ENCODE measurements around the gene AGMAT. TPM values are rescaled to one million over a fixed set of nuclear protein-coding genes. Genes with fewer than 3 reads are reported as not detected.

The AGMAT gene
- total RNA-seq, 1 donor from 2014 or later: 0.41 TPM

- H4K20me1 ChIP-seq (ENCODE audit: insufficient read depth, low read length): no peaks in the 10 kb centered on the region
- DNase-seq (ENCODE audit: low read depth): no peak
- no peak overlapping the region for H3K4me3 Mint-ChIP-seq (ENCODE audit: unreplicated experiment)
- peaks cover 11% of the 10 kb centered on the region for H3K36me3 Mint-ChIP-seq (ENCODE audit: low read depth, unreplicated experiment)
- peaks cover 15% of the 10 kb centered on the region for H3K4me1 ChIP-seq (ENCODE audit: insufficient read depth, low read length)
- H3K4me2 ChIP-seq (ENCODE audit: low read length): peak overlapping the region; percentile 50
- no peaks in the 10 kb centered on the region for H3K9me3 Mint-ChIP-seq (ENCODE audit: unreplicated experiment)
- no peak overlapping the region for H3K9ac ChIP-seq (ENCODE audit: low read length)
- peaks cover 36% of the 10 kb centered on the region for H3K36me3 ChIP-seq (ENCODE audit: insufficient read depth, low read length)
- no peak overlapping the region for H3K27ac Mint-ChIP-seq (ENCODE audit: unreplicated experiment)
- H2AFZ ChIP-seq (ENCODE audit: low read depth, low read length): no peak overlapping the region
- TF ChIP-seq CTCF (IDR thresholded peaks at IDR 0.05; ENCODE audit: insufficient read depth, low read depth, low read length): no peak
- no peak for TF ChIP-seq EZH2 (IDR thresholded peaks at IDR 0.05; ENCODE audit: insufficient read depth, low read length)
- no peaks in the 10 kb centered on the region for H3K79me2 ChIP-seq (ENCODE audit: insufficient read depth, low read length)
- FAIRE-seq: no peak
- H3K4me3 ChIP-seq (ENCODE audit: insufficient read depth, low read depth, low read length): no peak overlapping the region
- H3K4me1 Mint-ChIP-seq (ENCODE audit: low read depth, unreplicated experiment): peaks cover 20% of the 10 kb centered on the region
- no peaks in the 10 kb centered on the region for H3K27me3 Mint-ChIP-seq (ENCODE audit: low read depth, unreplicated experiment)
- H3K9me3 ChIP-seq (ENCODE audit: insufficient read depth, low read depth, low read length): no peaks in the 10 kb centered on the region
- H3K27me3 ChIP-seq (ENCODE audit: insufficient read depth, low read length): no peaks in the 10 kb centered on the region
- no peak overlapping the region for H3K27ac ChIP-seq (ENCODE audit: low read depth, low read length)
These were observed 42.2 kb downstream of the AGMAT start for GRCh38 chr1:15542388-15543250.

GRCh38 chr1:15541231-15541792 is 43.5 kb downstream of the AGMAT start:
- no peaks in the 10 kb centered on the region for H3K27me3 ChIP-seq (ENCODE audit: insufficient read depth, low read length)

More at GRCh38 chr1:15541231-15541792, 43.5 kb downstream of the AGMAT start:
- no peak for DNase-seq (ENCODE audit: low read depth)
- Histone ChIP-seq H2AFZ (ENCODE audit: low read depth, low read length) (no peak overlapping the region), H3K4me2 (ENCODE audit: low read length) (no peak overlapping the region), H3K36me3 (ENCODE audit: insufficient read depth, low read length) (peaks cover 40% of the 10 kb centered on the region), H3K9me3 (ENCODE audit: insufficient read depth, low read depth, low read length) (no peaks in the 10 kb centered on the region), H3K79me2 (ENCODE audit: insufficient read depth, low read length) (no peaks in the 10 kb centered on the region), H3K9ac (ENCODE audit: low read length) (no peak overlapping the region), H3K27ac (ENCODE audit: low read depth, low read length) (no peak overlapping the region), H4K20me1 (ENCODE audit: insufficient read depth, low read length) (no peaks in the 10 kb centered on the region), H3K4me3 (ENCODE audit: insufficient read depth, low read depth, low read length) (no peak overlapping the region), H3K4me1 (ENCODE audit: insufficient read depth, low read length) (peaks cover 15% of the 10 kb centered on the region)
- peaks cover 20% of the 10 kb centered on the region for H3K4me1 Mint-ChIP-seq (ENCODE audit: low read depth, unreplicated experiment)
- no peaks in the 10 kb centered on the region for H3K9me3 Mint-ChIP-seq (ENCODE audit: unreplicated experiment)
- H3K27ac Mint-ChIP-seq (ENCODE audit: unreplicated experiment): no peak overlapping the region
- H3K27me3 Mint-ChIP-seq (ENCODE audit: low read depth, unreplicated experiment): no peaks in the 10 kb centered on the region
- no peak overlapping the region for H3K4me3 Mint-ChIP-seq (ENCODE audit: unreplicated experiment)
- TF ChIP-seq EZH2 (IDR thresholded peaks at IDR 0.05; ENCODE audit: insufficient read depth, low read length): no peak
- TF ChIP-seq CTCF (IDR thresholded peaks at IDR 0.05; ENCODE audit: insufficient read depth, low read depth, low read length): no peak
- peaks cover 14% of the 10 kb centered on the region for H3K36me3 Mint-ChIP-seq (ENCODE audit: low read depth, unreplicated experiment)
- FAIRE-seq: no peak
